NT2/D1 (cell line): Measurements from ENCODE around the gene TPO.

Experiments used
- SUZ12 ChIP-seq: IDR thresholded peaks from 2 replicates; pipeline ENCODE4 v1.6.1; 2011; ENCODE audit not compliant: insufficient read length, insufficient read depth; ENCODE audit errors: extremely low read depth
- YY1 ChIP-seq: IDR thresholded peaks from 2 replicates; pipeline ENCODE4 v1.6.1; 2011; ENCODE audit not compliant: insufficient read length, insufficient read depth
- ZNF274 ChIP-seq: IDR thresholded peaks from 2 replicates; pipeline ENCODE4 v1.6.1; 2011; ENCODE audit warnings: mild to moderate bottlenecking, low read depth, low read length

DNA sequence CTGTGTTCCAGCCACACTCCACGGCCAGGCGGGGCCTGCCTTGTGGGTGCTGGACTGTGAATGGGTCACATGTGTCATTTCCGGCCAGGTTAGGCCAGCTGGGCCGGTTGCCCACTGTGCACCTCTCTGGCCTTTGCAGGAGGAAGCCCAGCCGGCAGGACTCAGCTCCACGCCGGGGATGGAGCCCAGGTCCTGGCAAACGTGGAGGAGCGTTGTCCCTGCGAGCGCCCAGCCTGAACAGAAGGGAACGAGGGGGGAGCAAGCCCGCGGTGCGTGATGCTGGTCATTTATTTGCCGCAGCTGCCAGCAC, 178.2 kb downstream of the TPO start:
- TF ChIP-seq ZNF274 (no peak), YY1 (no peak), SUZ12 (no peak)
